ENCODE measurements around the gene TTC32. TPM values are rescaled to one million over a fixed set of nuclear protein-coding genes. Genes with fewer than 3 reads are reported as not detected.

The TTC32 gene
- total RNA-seq, 2 donors from 2014 or later, result 9.0 to 9.3 TPM

DNA sequence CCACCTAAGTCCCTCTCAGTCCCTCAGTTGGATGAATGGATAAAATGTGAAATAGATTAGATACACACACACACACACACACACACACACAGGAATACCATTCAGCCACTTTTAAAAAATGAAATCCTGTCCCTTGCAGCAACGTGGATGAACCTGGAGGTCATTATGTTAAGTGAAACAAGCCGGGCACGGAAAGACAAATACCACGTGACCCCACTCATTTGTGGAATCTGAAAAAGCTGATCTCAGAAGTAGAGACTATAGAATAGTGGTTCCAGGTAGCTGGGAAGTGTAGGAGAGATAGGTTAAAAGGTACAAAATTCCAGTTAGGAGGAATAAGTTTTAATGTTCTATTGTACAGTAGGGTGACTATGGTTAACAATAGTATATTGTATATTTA is 31.0 kb downstream of the TTC32 start:
- no peak for DNase-seq
- Histone ChIP-seq H3K27ac (no peak overlapping the region), H3K4me3 (no peak overlapping the region), H3K4me1 (no peaks in the 10 kb centered on the region), H3K27me3 (no peaks in the 10 kb centered on the region), H3K9me3 (no peaks in the 10 kb centered on the region), H3K9ac (ENCODE audit: low read depth in 2 of 2, low read length in 2 of 2) (no peak overlapping the region), H3K36me3 (no peaks in the 10 kb centered on the region)
- TF ChIP-seq, protein P1, sequence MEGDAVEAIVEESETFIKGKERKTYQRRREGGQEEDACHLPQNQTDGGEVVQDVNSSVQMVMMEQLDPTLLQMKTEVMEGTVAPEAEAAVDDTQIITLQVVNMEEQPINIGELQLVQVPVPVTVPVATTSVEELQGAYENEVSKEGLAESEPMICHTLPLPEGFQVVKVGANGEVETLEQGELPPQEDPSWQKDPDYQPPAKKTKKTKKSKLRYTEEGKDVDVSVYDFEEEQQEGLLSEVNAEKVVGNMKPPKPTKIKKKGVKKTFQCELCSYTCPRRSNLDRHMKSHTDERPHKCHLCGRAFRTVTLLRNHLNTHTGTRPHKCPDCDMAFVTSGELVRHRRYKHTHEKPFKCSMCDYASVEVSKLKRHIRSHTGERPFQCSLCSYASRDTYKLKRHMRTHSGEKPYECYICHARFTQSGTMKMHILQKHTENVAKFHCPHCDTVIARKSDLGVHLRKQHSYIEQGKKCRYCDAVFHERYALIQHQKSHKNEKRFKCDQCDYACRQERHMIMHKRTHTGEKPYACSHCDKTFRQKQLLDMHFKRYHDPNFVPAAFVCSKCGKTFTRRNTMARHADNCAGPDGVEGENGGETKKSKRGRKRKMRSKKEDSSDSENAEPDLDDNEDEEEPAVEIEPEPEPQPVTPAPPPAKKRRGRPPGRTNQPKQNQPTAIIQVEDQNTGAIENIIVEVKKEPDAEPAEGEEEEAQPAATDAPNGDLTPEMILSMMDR (IDR thresholded peaks at IDR 0.05), result no peak
- intact Hi-C loops (cut with DNase I), result no loop called here

DNA sequence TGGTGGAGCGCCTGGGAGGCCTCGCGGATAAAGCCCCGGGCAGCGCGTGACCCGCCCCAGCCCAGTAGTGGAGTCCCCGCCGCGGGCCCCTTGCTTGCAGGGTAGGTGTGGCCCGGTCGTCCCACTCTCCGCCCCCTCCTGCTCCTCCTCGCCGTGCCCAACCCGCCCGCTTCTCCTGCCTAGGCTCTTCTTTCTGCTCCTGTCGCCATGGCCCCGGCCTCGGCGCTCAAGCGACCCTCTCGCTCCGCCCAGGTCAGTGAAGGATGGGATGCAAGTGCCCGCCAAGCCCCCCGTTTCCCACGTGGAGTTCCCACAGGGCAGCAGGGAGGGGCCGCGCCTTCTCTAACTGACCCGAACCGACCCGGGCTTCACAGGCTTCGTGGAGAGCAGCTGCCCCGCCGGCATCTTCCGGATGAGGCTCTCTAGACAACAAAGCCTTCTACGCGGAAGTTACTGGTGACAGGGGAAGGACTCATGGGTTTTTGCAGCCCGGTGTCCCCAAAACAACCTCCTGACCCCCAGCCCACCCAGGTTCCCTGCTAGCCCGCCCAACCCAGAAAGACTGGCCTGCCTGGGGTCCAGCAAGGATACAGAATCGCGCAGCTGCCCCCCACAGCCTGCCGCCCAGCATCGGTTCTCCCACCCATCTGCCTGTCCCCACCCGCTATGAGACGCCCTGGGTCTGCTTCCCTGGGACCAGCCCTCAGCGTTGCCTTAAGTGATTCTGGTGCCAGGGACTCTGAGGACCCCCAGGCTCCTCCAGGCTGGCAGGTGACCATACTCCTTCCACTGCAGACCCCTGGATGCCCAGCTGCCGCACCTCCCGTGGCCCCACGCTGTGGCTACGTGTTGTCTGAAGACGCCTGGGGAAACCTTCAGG is 32.8 kb downstream of the TTC32 start:
- H3K27me3 ChIP-seq, result no peaks in the 10 kb centered on the region
- H3K4me3 ChIP-seq, result peak overlapping the region; percentile 41
- H3K9me3 ChIP-seq, result no peaks in the 10 kb centered on the region
- no peaks in the 10 kb centered on the region for H3K36me3 ChIP-seq
- H3K27ac ChIP-seq, result no peak overlapping the region
- intact Hi-C loops (cut with DNase I), result loop anchor here (10.0 kb wide), 1 partner anchor 1434 kb away; no protein-coding TSS in a partner anchor
- TF ChIP-seq, protein P1 (IDR thresholded peaks at IDR 0.05), result no peak
- DNase-seq, result peak; percentile 62
- peak overlapping the region in 1 of 2 donors; percentile 62 for H3K9ac ChIP-seq (ENCODE audit: low read depth in 2 of 2, low read length in 2 of 2)
- no peaks in the 10 kb centered on the region for H3K4me1 ChIP-seq

DNA sequence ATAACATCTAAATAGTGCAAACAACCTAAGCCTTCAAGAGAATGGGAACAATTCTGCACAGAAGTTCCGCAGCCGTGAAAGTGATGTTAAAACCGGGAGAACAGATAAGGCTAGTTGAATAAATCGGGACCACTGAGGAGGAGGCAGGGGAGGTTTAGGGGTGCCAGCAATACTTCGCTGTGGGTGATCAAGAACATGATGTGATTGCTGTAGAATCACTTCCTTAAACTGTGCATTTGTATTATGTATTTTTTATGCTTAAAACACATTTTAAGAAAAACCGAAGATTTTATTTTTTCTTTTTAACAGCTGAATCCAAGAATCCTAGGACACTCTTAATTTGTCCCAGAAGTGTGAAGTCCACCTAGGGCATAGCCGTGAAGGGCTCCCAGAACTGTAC is 33.6 kb downstream of the TTC32 start:
- Histone ChIP-seq H3K9ac (ENCODE audit: low read depth in 2 of 2, low read length in 2 of 2) (no peak overlapping the region), H3K36me3 (no peaks in the 10 kb centered on the region), H3K4me3 (peak overlapping the region; percentile 41), H3K27ac (no peak overlapping the region), H3K27me3 (no peaks in the 10 kb centered on the region), H3K9me3 (no peaks in the 10 kb centered on the region), H3K4me1 (no peaks in the 10 kb centered on the region)
- TF ChIP-seq, protein P1 (IDR thresholded peaks at IDR 0.05), result no peak
- intact Hi-C loops (cut with DNase I), result loop anchor here (10.0 kb wide), 1 partner anchor 1433 kb away; no protein-coding TSS in a partner anchor
- DNase-seq, result no peak

DNA sequence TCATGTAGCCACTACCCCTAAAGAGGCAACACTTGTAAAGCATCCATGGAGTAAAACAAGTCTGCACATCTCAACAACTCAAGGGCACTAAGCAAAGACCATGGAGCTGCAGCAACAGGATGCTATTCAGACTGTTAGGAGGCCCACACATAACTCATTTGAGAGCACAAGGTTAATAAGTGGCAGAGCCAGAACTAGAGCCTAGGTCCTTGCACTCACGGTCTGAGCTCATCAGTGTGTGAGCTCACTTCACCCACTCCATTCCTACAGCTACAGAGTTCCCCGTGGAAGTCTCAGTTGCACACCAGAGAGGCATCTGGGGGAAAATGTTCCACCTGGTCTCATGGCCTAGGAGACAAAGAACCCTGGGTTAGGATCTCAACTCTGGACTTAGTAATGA is 35.0 kb downstream of the TTC32 start:
- no peak overlapping the region for H3K9ac ChIP-seq (ENCODE audit: low read depth in 2 of 2, low read length in 2 of 2)
- intact Hi-C loops (cut with DNase I), result loop anchor here (10.0 kb wide), 1 partner anchor 1432 kb away; no protein-coding TSS in a partner anchor
- TF ChIP-seq, protein P1 (IDR thresholded peaks at IDR 0.05), result no peak

DNA sequence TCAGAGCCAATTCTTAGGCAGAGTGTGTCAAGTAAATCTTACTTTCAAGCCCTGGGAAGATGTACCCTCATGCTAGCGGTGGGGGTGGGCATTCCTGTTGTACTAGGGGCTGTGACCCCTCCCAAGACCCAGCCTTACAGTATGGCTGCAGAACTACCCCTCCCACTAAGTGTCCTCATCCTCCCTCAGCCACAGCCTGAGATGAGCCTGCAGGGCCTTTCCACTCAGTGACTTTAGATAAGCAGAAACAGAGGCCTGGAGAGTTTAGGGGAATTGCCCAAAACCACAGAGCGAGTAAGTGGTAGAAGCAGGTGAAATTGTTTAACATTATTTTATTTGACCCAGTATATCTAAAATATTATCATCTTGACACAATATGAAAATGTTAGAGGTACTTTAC is 36.6 kb downstream of the TTC32 start:
- TF ChIP-seq, protein P1 (IDR thresholded peaks at IDR 0.05), result no peak
- no peak overlapping the region for H3K4me3 ChIP-seq
- no peak overlapping the region for H3K27ac ChIP-seq
- H3K36me3 ChIP-seq, result no peaks in the 10 kb centered on the region
- intact Hi-C loops (cut with DNase I), result loop anchor here (10.0 kb wide), 1 partner anchor 1430 kb away; no protein-coding TSS in a partner anchor
- H3K27me3 ChIP-seq, result no peaks in the 10 kb centered on the region
- H3K9me3 ChIP-seq, result no peaks in the 10 kb centered on the region
- DNase-seq, result no peak
- no peaks in the 10 kb centered on the region for H3K4me1 ChIP-seq
- H3K9ac ChIP-seq (ENCODE audit: low read depth in 2 of 2, low read length in 2 of 2), result no peak overlapping the region

More for the DNA sequence above, 35.0 kb downstream of the TTC32 start:
- H3K4me1 ChIP-seq, result no peaks in the 10 kb centered on the region
- no peak overlapping the region for H3K27ac ChIP-seq
- no peaks in the 10 kb centered on the region for H3K36me3 ChIP-seq
- DNase-seq, result no peak
- H3K27me3 ChIP-seq, result no peaks in the 10 kb centered on the region
- no peaks in the 10 kb centered on the region for H3K9me3 ChIP-seq
- no peak overlapping the region for H3K4me3 ChIP-seq

Measured in colonic mucosa (tissue), 4 donors.